Urothelium cell line (cell line): Measurements from ENCODE around the gene IL36A.

Source experiments
- DNase-seq: peaks from one replicate; pipeline ENCODE4 v3.0.0; 2011; ENCODE audit warnings: low spot score, mixed read lengths
- FAIRE-seq: peaks from 2 replicates; lab custom pipeline; 2011; peaks lifted over from hg19 to GRCh38; lab: Jason Lieb, UNC

Gene IL36A

GRCh38 chr2:113005030-113005509 is at the start of gene IL36A:
Gene IL36A (plus strand): TSS chr2:113005459. CDS start chr2:113005872, 413 bp downstream.
- DNase-seq = no peak

GRCh38 chr2:112957511-112957910 is 47.7 kb upstream of the IL36A start:
- FAIRE-seq = no peak

More at GRCh38 chr2:113005030-113005509, at the start of gene IL36A:
- FAIRE-seq = no peak

DNA sequence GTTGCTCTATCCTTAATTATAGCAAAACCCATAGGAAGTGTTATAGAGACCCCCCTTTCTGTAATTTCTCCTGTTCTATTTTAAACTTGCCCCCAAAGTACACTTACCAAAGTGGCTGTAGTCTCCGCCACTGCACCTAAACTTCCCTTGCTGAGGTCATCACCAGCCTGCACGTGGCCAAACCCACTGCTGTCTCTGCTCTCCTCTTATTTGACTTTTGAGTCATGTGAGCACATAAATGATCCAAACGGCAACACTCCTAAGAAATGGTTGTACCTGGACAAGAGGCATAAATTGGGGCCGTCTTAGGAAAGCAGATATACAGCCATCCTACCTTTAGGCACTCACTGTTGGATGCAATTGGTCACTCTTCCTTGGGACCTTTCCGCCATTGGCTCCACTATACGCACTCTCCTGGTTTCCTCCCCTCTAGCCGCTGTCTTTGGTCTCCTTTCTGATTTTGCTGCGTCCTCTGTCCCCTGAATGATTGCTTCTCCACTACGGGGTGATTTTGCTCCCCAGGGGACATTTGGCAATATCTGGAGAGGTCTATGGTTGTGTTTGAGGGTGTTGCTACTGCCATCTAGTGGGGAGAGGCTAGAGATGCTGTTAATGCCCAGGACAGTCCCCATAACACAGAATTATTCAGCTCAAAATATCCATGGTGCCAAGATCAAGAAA is 46.7 kb upstream of the IL36A start:
- DNase-seq (peak; percentile 76), FAIRE-seq (peak; percentile 23)

More at GRCh38 chr2:112957511-112957910, 47.7 kb upstream of the IL36A start:
- peak; percentile 49 for DNase-seq

- DNase-seq = no peak
- FAIRE-seq = no peak
These were observed 46.0 kb upstream of the IL36A start for GRCh38 chr2:112959109-112959812.

DNA sequence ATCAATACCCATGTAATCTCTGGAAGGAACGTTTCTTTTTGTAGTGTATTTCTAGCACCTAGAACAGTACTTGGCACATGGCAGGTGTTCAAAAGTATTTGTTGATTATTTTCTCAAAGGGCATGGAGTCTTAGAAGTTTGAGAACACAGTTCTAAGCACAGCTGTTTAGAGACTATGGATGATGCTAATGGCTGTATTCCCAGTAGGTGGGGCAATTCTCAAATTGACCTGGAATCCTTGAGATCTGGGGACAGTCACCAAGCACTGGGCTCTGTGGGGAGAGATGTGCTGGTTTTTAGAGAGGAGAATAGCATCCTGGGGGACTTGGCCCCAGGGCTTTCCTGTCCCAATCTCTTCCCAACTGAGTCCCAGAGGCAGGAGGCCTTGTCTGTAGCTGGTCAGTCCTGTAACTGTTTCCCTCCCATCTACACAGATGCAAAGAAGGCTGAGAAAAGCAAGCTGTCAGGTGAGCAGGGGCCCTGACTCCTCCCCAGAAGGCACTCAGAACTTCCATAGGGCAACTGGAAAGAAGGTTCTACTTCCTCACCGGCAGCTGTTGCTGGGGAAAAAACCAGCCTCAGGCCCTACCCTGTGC is 44.9 kb upstream of the IL36A start:
- no peak for FAIRE-seq
- no peak for DNase-seq

GRCh38 chr2:112962308-112963175 is 42.7 kb upstream of the IL36A start:
- FAIRE-seq (no peak), DNase-seq (no peak)

GRCh38 chr2:112967023-112967422 is 38.2 kb upstream of the IL36A start:
- FAIRE-seq = no peak
- no peak for DNase-seq

GRCh38 chr2:112972423-112973086 is 32.7 kb upstream of the IL36A start:
- FAIRE-seq (no peak), DNase-seq (no peak)

GRCh38 chr2:112973156-112973555 is 32.1 kb upstream of the IL36A start:
- FAIRE-seq (peak; percentile 61), DNase-seq (no peak)

- DNase-seq (no peak), FAIRE-seq (no peak)
These were observed 27.7 kb upstream of the IL36A start, which contains the start of gene IL36G for GRCh38 chr2:112977559-112978056. Gene IL36G (plus strand): TSS chr2:112978006. CDS start chr2:112978639, 633 bp downstream.

DNA sequence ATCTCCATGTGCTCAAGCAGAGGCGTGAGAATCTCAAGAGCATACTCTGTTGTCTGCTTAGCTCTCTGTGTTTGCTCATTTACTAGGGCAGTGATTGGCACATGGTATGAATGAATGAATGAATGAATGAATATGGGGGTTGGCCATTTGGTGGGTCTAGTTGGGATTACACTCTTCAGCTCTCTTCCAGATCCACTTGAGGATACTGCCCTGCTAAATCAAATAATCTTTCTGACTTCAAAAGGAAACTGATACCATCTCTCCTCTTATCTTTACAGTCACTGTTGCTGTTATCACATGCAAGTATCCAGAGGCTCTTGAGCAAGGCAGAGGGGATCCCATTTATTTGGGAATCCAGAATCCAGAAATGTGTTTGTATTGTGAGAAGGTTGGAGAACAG is 25.5 kb upstream of the IL36A start:
- no peak for DNase-seq
- FAIRE-seq = peak; percentile 37

DNA sequence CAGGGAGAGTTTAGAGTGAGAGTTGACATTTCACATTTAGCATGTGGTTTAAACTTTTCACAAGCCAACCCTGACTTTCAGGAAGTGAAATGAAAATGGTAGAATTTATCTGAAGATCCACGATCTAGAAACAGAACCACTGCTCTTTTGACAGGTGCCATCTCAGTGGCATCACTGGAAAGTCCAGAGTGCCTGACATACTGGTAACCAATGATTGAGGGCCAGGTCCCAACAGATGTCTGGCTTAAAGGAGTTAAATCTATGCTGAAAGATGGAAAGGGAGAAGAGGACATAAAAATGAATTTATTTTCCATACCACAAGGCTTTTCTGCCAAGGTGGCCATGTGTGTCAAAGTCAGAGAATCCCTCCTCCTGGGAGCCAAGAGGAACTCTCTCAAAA is 24.7 kb upstream of the IL36A start:
- FAIRE-seq (no peak), DNase-seq (no peak)

- DNase-seq (no peak), FAIRE-seq (no peak)
These were observed 20.2 kb upstream of the IL36A start for GRCh38 chr2:112985090-112985489.

- no peak for FAIRE-seq
- no peak for DNase-seq
These were observed 15.6 kb upstream of the IL36A start for GRCh38 chr2:112989611-112990010.

DNA sequence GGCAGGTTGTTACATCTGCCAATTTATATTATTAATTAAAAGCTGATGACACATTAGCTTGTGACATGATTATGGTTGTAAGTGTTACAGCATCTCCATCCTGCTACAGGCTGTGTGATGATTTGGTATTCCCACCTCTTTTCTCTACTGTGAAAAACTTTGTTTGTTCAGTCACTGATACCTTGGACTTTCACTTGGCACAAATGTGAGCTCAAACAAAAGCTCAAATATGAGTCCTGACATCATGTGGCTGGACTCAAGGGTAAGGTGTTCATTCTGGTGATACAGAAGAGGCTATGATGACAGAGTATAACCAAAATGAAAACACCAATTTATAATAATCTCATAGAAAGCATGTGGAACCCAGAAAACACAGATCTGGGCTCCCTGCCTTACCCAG is 11.4 kb upstream of the IL36A start:
- no peak for FAIRE-seq

GRCh38 chr2:112994648-112995047 is 10.6 kb upstream of the IL36A start:
- DNase-seq = no peak
- no peak for FAIRE-seq

More for the DNA sequence above, 11.4 kb upstream of the IL36A start:
- DNase-seq = no peak

DNA sequence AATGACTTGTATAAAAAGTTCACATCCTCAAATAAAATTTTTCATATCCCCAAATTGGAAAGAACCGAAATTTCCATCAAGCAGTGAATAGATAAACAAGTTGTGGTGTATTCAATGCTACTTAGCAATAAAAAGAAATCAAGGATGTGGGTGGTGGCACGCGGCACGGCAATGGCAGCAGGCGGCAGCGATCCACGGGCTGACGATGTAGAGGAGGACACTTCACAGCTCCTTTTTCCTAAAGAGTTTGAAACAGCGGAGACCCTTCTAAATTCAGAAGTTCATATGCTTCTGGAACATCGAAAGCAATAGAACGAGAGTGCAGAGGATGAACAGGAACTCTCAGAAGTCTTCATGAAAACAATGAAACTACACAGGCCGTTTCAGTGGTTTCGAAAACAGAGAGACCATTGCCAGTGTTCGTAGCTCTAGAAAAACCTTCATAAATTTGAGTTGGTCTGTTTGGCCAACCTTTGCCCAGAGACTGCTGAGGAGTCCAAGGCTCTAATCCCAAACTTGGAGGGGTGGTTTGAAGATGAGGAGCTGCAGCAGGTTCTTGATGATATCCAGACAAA is 9.8 kb upstream of the IL36A start:
- DNase-seq (no peak), FAIRE-seq (no peak)

DNA sequence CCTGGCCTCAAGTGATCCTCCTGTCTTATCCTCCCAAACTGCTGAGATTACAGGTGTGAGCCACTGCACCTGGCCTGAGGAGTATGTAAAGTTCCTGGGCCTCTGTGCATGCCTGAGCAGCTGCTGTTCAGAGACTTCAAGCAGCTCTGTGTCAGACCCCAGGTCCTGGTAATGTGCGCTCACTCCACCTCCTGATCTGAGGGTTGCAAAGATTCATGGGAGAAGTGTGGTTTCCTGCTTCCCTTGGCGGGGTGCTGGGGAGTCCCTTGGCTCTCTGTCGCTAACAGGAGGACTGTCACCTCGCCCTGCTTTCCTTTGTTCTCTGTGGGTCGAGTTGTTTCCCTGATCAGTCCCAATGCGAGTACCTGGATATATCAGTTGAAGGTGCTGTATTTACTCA is 8.6 kb upstream of the IL36A start:
- FAIRE-seq (no peak), DNase-seq (no peak)

DNA sequence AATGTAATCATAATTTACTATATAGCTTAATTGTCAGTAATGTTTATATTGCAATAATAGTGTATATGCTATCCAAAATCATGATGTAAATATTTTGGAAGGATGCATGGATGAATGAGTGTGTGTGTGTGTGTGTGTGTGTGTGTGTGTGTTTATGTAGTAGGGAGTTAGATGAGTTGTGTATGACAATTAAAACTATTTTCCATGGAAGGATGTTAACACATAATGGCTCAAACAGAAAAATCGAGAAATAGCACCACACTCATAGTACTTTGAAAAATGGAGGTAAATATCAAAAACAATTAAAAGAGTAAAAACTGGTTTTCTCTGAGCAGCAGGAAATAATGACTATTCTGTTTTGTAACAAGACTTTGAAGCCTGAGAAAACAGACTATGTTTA is 8.1 kb upstream of the IL36A start:
- FAIRE-seq (no peak), DNase-seq (no peak)

DNA sequence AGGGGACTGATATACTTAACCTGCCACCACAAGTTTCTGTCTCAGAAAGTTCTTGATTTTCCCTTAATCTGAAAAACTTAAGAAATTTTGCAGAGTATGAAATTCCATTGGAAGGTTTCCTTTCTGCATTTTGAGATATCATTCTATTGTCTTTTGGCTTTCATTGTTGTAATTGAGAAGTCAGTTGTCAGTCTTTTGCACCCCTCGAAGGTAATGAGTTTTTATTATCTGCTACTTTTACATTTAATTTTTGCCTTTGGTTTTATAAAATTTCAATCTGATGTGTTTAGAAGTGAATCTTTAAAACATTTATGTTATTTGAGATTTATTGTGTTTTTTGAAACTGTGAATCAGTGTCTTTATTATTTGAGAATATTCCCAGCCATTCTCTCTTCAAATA is 4.8 kb upstream of the IL36A start:
- DNase-seq (no peak), FAIRE-seq (no peak)
